PC-3 (cell line): ENCODE data around the gene ARID3C. TPM values are rescaled to one million over a fixed set of nuclear protein-coding genes. Genes with fewer than 3 reads are reported as not detected.
A peak's percentile ranks its signal among the peaks of the same experiment; 100 is the strongest.

Experiments used
- ATAC-seq: fragments of 200-7000 bp; cut with Tn5 transposase; 2 replicates; pipeline ENCODE4 v1.9.1; 2020; ENCODE audit warnings: mild to moderate bottlenecking, moderate library complexity
- BruUV-seq: library from RNA; stranded (reverse); fragments of 400-500 nt; replicated peaks from 2 replicates; lab custom pipeline; 2021; lab: Mats Ljungman, UMichigan
- CTCF ChIA-PET: fragments of 300-600 bp; sonication (Branson Sonifier 250); formaldehyde crosslinking; loops from one replicate; lab custom pipeline; 2022; ENCODE audit warnings: antibody characterized with exemption; lab: Charles Lee
- POLR2A ChIA-PET: fragments of 300-600 bp; sonication (Branson Sonifier 250); formaldehyde crosslinking; loops from one replicate; lab custom pipeline; 2022; ENCODE audit warnings: antibody characterized with exemption; ENCODE audit not compliant: unreplicated experiment; lab: Charles Lee
- DNase-seq: peaks from one replicate; pipeline ENCODE4 v3.0.0-alpha.2; 2015
- H2AFZ ChIP-seq: fragments of 300-600 bp; sonication (generic); 2 replicates; pipeline ENCODE4 v1.6.0; 2016; ENCODE audit warnings: antibody characterized with exemption, low read length
- H3F3A ChIP-seq: fragments of 300-600 bp; sonication (generic); one replicate; pipeline ENCODE4 v1.6.0; 2017; ENCODE audit warnings: antibody characterized with exemption, low read length, control low read depth, mild to moderate bottlenecking; ENCODE audit not compliant: unreplicated experiment
- H3K27ac ChIP-seq: fragments of 300-600 bp; sonication (generic); 2 replicates; pipeline ENCODE4 v1.5.1; 2016; ENCODE audit warnings: mild to moderate bottlenecking, low read length
- H3K27me3 ChIP-seq: fragments of 300-600 bp; sonication (generic); 2 replicates; pipeline ENCODE4 v1.6.1; 2016; ENCODE audit warnings: low read length, mixed read lengths
- H3K36me3 ChIP-seq: fragments of 300-600 bp; sonication (generic); 2 replicates; pipeline ENCODE4 v1.6.1; 2016; ENCODE audit warnings: low read depth, mixed run types, low read length, mixed read lengths
- H3K4me1 ChIP-seq: fragments of 300-600 bp; sonication (generic); 2 replicates; pipeline ENCODE4 v1.5.1; 2016; ENCODE audit warnings: low read length; ENCODE audit not compliant: insufficient read depth
- H3K4me2 ChIP-seq: fragments of 300-600 bp; sonication (generic); 2 replicates; pipeline ENCODE4 v1.6.0; 2016; ENCODE audit warnings: low read length
- H3K4me3 ChIP-seq: fragments of 300-600 bp; sonication (generic); 2 replicates; pipeline ENCODE4 v1.5.1; 2016; ENCODE audit warnings: mild to moderate bottlenecking, low read length, mixed read lengths
- H3K79me2 ChIP-seq: fragments of 300-600 bp; sonication (generic); 2 replicates; pipeline ENCODE4 v1.6.1; 2017; ENCODE audit warnings: low read length, mixed read lengths
- H3K9ac ChIP-seq: fragments of 300-600 bp; sonication (generic); 2 replicates; pipeline ENCODE4 v1.6.0; 2016; ENCODE audit warnings: mild to moderate bottlenecking, low read length
- H3K9me2 ChIP-seq: fragments of 300-600 bp; sonication (generic); replicated peaks from 2 replicates; pipeline ENCODE4 v1.6.1; 2016; ENCODE audit warnings: mixed run types, low read length, mixed read lengths
- H3K9me3 ChIP-seq: fragments of 300-600 bp; sonication (generic); 2 replicates; pipeline ENCODE4 v1.6.1; 2016; ENCODE audit warnings: low read length, mixed read lengths
- H4K20me1 ChIP-seq: fragments of 300-600 bp; sonication (generic); 2 replicates; pipeline ENCODE4 v1.6.1; 2016; ENCODE audit warnings: low read length, mixed read lengths
- CTCF ChIP-seq: fragments of 300-600 bp; sonication (generic); conservative IDR thresholded peaks from 2 replicates; pipeline ENCODE4 v1.5.1; 2017; ENCODE audit warnings: antibody characterized with exemption, low read depth, mild to moderate bottlenecking, low read length
- EZH2 ChIP-seq: fragments of 300-600 bp; sonication (generic); IDR thresholded peaks from one replicate; pipeline ENCODE4 v1.6.1; 2017; ENCODE audit warnings: antibody characterized with exemption, mild to moderate bottlenecking, low read length; ENCODE audit not compliant: unreplicated experiment
- EZH2phosphoT487 ChIP-seq: fragments of 300-600 bp; sonication (generic); IDR thresholded peaks from 2 replicates; pipeline ENCODE4 v1.6.1; 2018; ENCODE audit warnings: mild to moderate bottlenecking, antibody characterized with exemption, low read length, borderline replicate concordance
- intact Hi-C: fragments of 100-400 bp; cut with micrococcal nuclease; formaldehyde crosslinking; loops from 2 replicates; pipeline ENCODE4 v1.9.0; 2023
- total RNA-seq: library from RNA; depleted of rRNA; stranded (reverse); fragments of >200 nt; gene quantifications from 2 replicates; pipeline ENCODE4 v1.2.3, GENCODE V29; 2014

The ARID3C gene
- total RNA-seq, 1 experiment from 2014 or later, result not detected

DNA sequence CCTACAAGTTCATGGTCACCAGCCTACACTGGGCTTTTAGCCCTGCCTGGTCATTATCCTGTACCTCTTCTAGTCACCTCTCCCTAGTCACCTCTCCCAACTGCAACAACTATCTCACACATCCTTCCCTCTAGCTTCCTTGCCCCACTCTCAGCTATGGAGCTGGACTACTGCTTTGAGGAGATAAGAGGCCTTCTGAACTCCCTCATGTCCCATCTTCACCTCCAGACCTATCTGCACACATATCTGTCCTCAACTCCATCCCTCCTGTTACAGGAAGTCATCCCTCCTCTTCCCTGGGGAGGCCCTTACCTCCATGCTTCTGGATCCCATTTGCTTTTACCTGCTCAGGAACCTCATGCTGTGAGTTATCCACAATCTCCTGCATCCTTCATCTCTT lies 22.7 kb downstream of the ARID3C start:
- no TSS peak for BruUV-seq
- no peaks in the 10 kb centered on the region for H3K9me3 ChIP-seq
- H3K27me3 ChIP-seq, result no peaks in the 10 kb centered on the region
- H3K4me1 ChIP-seq, result peaks cover 8% of the 10 kb centered on the region; the same call in 1 of the 2 replicates
- H3F3A ChIP-seq, result no peaks in the 10 kb centered on the region
- ChIA-PET POLR2A (no interaction called here), CTCF (no interaction called here)
- no peak for TF ChIP-seq EZH2
- peaks cover 10% of the 10 kb centered on the region for H3K79me2 ChIP-seq
- H3K36me3 ChIP-seq, result no peaks in the 10 kb centered on the region
- H2AFZ ChIP-seq, result no peak overlapping the region
- DNase-seq (no peak), ATAC-seq (no peak)
- H3K27ac ChIP-seq, result no peak overlapping the region
- H3K4me3 ChIP-seq, result no peak overlapping the region
- H3K4me2 ChIP-seq, result no peak overlapping the region
- H3K9me2 ChIP-seq, result no peaks in the 10 kb centered on the region
- H3K9ac ChIP-seq, result no peak overlapping the region
- intact Hi-C loops, result no loop called here
- H4K20me1 ChIP-seq, result no peaks in the 10 kb centered on the region

GRCh38 chr9:34603610-34604231 lies 25.1 kb downstream of the ARID3C start:
- Histone ChIP-seq H2AFZ (no peak overlapping the region), H3K4me1 (no peaks in the 10 kb centered on the region), H3K27me3 (no peaks in the 10 kb centered on the region), H3K9me2 (no peaks in the 10 kb centered on the region), H3K9me3 (no peaks in the 10 kb centered on the region), H3K9ac (no peak overlapping the region), H3F3A (no peaks in the 10 kb centered on the region), H3K36me3 (no peaks in the 10 kb centered on the region), H3K27ac (no peak overlapping the region), H3K4me2 (no peak overlapping the region), H4K20me1 (no peaks in the 10 kb centered on the region), H3K79me2 (no peaks in the 10 kb centered on the region), H3K4me3 (no peak overlapping the region)
- TF ChIP-seq CTCF (peak; percentile 87), EZH2phosphoT487 (no peak), EZH2 (no peak)
- POLR2A ChIA-PET, result interaction anchor here (0.6 kb wide), 1 partner anchor 23 kb away, joined by 3 read pairs; no protein-coding TSS in a partner anchor
- CTCF ChIA-PET, result interaction anchor here (0.5 to 1.0 kb wide), 5 partner anchors 17 to 216 kb away, joined by 3 to 9 read pairs (median 3); partner anchors contain the start of gene DCTN3
- BruUV-seq, result no TSS peak
- peak; percentile 84 for DNase-seq
- ATAC-seq, result peak; percentile 93
- intact Hi-C loops, result no loop called here

GRCh38 chr9:34601937-34602573 lies 26.8 kb downstream of the ARID3C start:
- CTCF ChIA-PET, result interaction anchor here (0.6 kb wide), 1 partner anchor 11 kb away, joined by 3 read pairs; no protein-coding TSS in a partner anchor
- no peaks in the 10 kb centered on the region for H3K79me2 ChIP-seq

More at GRCh38 chr9:34601937-34602573, 26.8 kb downstream of the ARID3C start:
- DNase-seq, result no peak
- intact Hi-C loops, result no loop called here
- Histone ChIP-seq H3K4me2 (no peak overlapping the region), H3K36me3 (no peaks in the 10 kb centered on the region), H3F3A (no peaks in the 10 kb centered on the region), H2AFZ (no peak overlapping the region), H3K9me2 (no peaks in the 10 kb centered on the region), H3K9me3 (no peaks in the 10 kb centered on the region), H3K4me1 (no peaks in the 10 kb centered on the region), H3K27me3 (no peaks in the 10 kb centered on the region), H4K20me1 (no peaks in the 10 kb centered on the region), H3K9ac (no peak overlapping the region), H3K27ac (no peak overlapping the region), H3K4me3 (no peak overlapping the region)
- POLR2A ChIA-PET, result no interaction called here
- no TSS peak for BruUV-seq
- ATAC-seq, result no peak
- no peak for TF ChIP-seq EZH2phosphoT487
- no peak for TF ChIP-seq EZH2
- no peak for TF ChIP-seq CTCF
